Mesendoderm (in vitro differentiated cells): ENCODE data around the gene LRRC8B.

Source experiments
- DNase-seq: peaks from one replicate; pipeline ENCODE4 v3.0.0; 2013
- H2AK5ac ChIP-seq: 2 replicates; pipeline ENCODE4 v1.6.1; 2013; ENCODE audit warnings: low read length, inconsistent platforms
- H2BK120ac ChIP-seq: 2 replicates; pipeline ENCODE4 v1.6.1; 2013; ENCODE audit warnings: low read depth, mild to moderate bottlenecking, low read length, moderate library complexity, mixed read lengths
- H2BK15ac ChIP-seq: replicated peaks from 2 replicates; pipeline ENCODE4 v1.6.1; 2013; ENCODE audit warnings: low read depth, mild to moderate bottlenecking, moderate library complexity
- H2BK5ac ChIP-seq: 2 replicates; pipeline ENCODE4 v1.6.1; 2013; ENCODE audit warnings: low read length, inconsistent platforms
- H3K18ac ChIP-seq: 2 replicates; pipeline ENCODE4 v1.6.1; 2013; ENCODE audit warnings: mild to moderate bottlenecking, low read length, mixed read lengths
- H3K23ac ChIP-seq: one replicate; pipeline ENCODE4 v1.6.1; 2013; ENCODE audit warnings: low read length
- H3K27ac ChIP-seq: 2 replicates; pipeline ENCODE4 v1.5.1; 2013; ENCODE audit warnings: low read depth, mild to moderate bottlenecking, inconsistent platforms, low read length, moderate library complexity
- H3K27me3 ChIP-seq: 2 replicates; pipeline ENCODE4 v1.6.1; 2013; ENCODE audit warnings: low read length, control low read depth, mild to moderate bottlenecking, inconsistent platforms; ENCODE audit not compliant: insufficient read depth, poor library complexity
- H3K36me3 ChIP-seq: 2 replicates; pipeline ENCODE4 v1.6.1; 2013; ENCODE audit warnings: low read length, inconsistent platforms; ENCODE audit not compliant: control insufficient read depth, insufficient read depth
- H3K4ac ChIP-seq: one replicate; pipeline ENCODE4 v1.6.1; 2013; ENCODE audit warnings: low read depth, mild to moderate bottlenecking, low read length, moderate library complexity
- H3K4me1 ChIP-seq: 2 replicates; pipeline ENCODE4 v1.6.1; 2013; ENCODE audit warnings: low read depth, low read length, inconsistent platforms; ENCODE audit not compliant: control insufficient read depth
- H3K4me2 ChIP-seq: 2 replicates; pipeline ENCODE4 v1.6.1; 2013; ENCODE audit warnings: low read length
- H3K4me3 ChIP-seq: 2 replicates; pipeline ENCODE4 v1.5.1; 2013; ENCODE audit warnings: mild to moderate bottlenecking, low read length
- H3K56ac ChIP-seq: one replicate; pipeline ENCODE4 v1.6.1; 2013; ENCODE audit warnings: low read length
- H3K79me1 ChIP-seq: 2 replicates; pipeline ENCODE4 v1.6.1; 2013; ENCODE audit warnings: low read length, inconsistent platforms
- H3K79me2 ChIP-seq: 2 replicates; pipeline ENCODE4 v1.6.1; 2013; ENCODE audit warnings: mild to moderate bottlenecking, low read length; ENCODE audit not compliant: control insufficient read depth, insufficient read depth
- H3K9ac ChIP-seq: 2 replicates; pipeline ENCODE4 v1.6.1; 2013; ENCODE audit warnings: low read length, inconsistent platforms
- H4K5ac ChIP-seq: one replicate; pipeline ENCODE4 v1.6.1; 2013; ENCODE audit warnings: low read length
- H4K8ac ChIP-seq: one replicate; pipeline ENCODE4 v1.6.1; 2013; ENCODE audit warnings: low read depth, mild to moderate bottlenecking, control low read depth, low read length, moderate library complexity
- WGBS: extraction: QIAGEN DNeasy Blood & Tissue Kit; methylation state at CpG from one replicate; pipeline ENCODE4 v1.1.7; 2013; ENCODE audit warnings: low lambda C conversion rate, missing lambda C conversion rate; ENCODE audit not compliant: insufficient coverage; ENCODE audit errors: extremely low coverage; 5-methylcytosine and 5-hydroxymethylcytosine counted together

The LRRC8B gene

DNA sequence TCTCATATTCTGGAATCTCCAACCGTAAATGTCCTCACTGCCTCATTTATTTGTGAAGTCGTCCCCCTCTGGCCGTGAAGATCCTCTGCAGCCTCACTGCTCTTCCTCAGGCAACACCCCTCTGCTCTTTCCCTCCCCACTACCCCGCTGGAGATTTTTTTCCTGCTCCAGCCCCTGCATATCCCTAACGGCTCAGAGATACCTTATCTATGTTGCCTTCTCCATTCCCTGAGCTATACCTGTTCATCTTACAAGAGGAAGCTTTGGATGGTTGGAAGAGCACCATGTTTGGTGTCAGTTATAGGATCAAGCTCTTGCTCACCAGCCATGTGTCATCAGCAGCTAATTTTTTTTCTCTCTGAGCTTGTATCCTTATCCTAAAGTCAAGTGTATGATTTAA, 26.4 kb downstream of the LRRC8B start:
- Histone ChIP-seq H2BK5ac (no peak overlapping the region), H3K27ac (no peak overlapping the region), H2BK120ac (no peak overlapping the region), H3K4ac (no peak overlapping the region), H4K5ac (no peak overlapping the region), H3K23ac (no peak overlapping the region), H2AK5ac (no peak overlapping the region), H3K18ac (no peak overlapping the region), H4K8ac (no peak overlapping the region), H3K4me1 (peaks cover 2% of the 10 kb centered on the region), H3K79me2 (peaks cover 3% of the 10 kb centered on the region), H3K4me2 (no peak overlapping the region), H3K79me1 (peaks cover 2% of the 10 kb centered on the region), H3K56ac (no peak overlapping the region), H3K36me3 (no peaks in the 10 kb centered on the region), H3K27me3 (no peaks in the 10 kb centered on the region), H2BK15ac (no peak overlapping the region), H3K9ac (no peak overlapping the region), H3K4me3 (no peak overlapping the region)
- WGBS, result no CpG with 5 or more reads among the region's 5 CpGs
- DNase-seq, result peak; percentile 79

DNA sequence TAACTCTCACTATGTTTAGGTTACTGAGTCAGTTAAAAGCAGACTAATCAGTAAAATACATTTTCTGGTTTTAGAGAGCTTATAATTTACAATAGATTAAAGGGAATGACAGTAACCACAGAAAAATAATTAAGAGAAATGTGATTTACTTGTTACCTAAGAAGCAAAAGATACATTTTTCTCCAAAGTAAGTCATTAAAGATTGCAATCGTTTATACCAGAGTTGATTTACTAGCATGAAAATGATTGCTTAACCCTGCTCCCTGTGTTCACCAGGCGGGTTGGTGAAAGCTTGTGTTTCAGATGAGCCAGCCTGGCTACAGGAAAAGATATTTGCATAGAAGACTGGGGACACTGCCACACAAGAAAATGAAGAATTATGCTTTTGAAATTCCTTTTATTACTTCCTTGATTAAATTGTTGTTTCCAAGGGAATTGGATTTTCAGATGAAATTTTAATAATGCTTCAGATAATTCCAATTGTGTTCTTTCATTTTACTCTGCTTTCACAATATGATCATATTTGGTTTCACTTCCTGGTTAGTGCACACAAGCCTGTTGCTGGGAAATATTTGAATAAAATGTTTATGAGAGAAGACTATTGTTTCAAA, 27.9 kb downstream of the LRRC8B start:
- Histone ChIP-seq H3K79me2 (no peaks in the 10 kb centered on the region), H3K27me3 (no peaks in the 10 kb centered on the region), H2BK5ac (no peak overlapping the region), H3K4ac (no peak overlapping the region), H3K56ac (no peak overlapping the region), H3K9ac (no peak overlapping the region), H3K79me1 (peaks cover 2% of the 10 kb centered on the region), H3K4me2 (no peak overlapping the region), H2BK120ac (no peak overlapping the region), H2BK15ac (no peak overlapping the region), H3K18ac (no peak overlapping the region), H4K5ac (no peak overlapping the region), H3K4me3 (no peak overlapping the region), H3K27ac (no peak overlapping the region), H2AK5ac (no peak overlapping the region), H3K36me3 (no peaks in the 10 kb centered on the region), H3K4me1 (peaks cover 2% of the 10 kb centered on the region), H4K8ac (no peak overlapping the region), H3K23ac (no peak overlapping the region)
- no peak for DNase-seq
- no CpG with 5 or more reads among the region's 2 CpGs for WGBS

GRCh38 chr1:89553157-89553556, 28.5 kb downstream of the LRRC8B start:
- Histone ChIP-seq H3K4me3 (no peak overlapping the region), H3K56ac (no peak overlapping the region), H3K18ac (no peak overlapping the region), H3K4me1 (peaks cover 2% of the 10 kb centered on the region), H3K79me2 (no peaks in the 10 kb centered on the region), H2BK15ac (no peak overlapping the region), H3K9ac (no peak overlapping the region), H3K27ac (no peak overlapping the region), H2AK5ac (no peak overlapping the region), H3K4ac (no peak overlapping the region), H4K5ac (no peak overlapping the region), H4K8ac (no peak overlapping the region), H3K79me1 (peaks cover 2% of the 10 kb centered on the region), H2BK5ac (no peak overlapping the region), H3K23ac (no peak overlapping the region), H3K36me3 (no peaks in the 10 kb centered on the region), H2BK120ac (no peak overlapping the region), H3K4me2 (no peak overlapping the region), H3K27me3 (no peaks in the 10 kb centered on the region)
- whole genome bisulfite sequencing, result no CpG with 5 or more reads among the region's 1 CpG
- DNase-seq, result no peak

- Histone ChIP-seq H3K4ac (no peak overlapping the region), H4K5ac (no peak overlapping the region), H2BK120ac (no peak overlapping the region), H3K4me1 (peaks cover 2% of the 10 kb centered on the region), H3K56ac (no peak overlapping the region), H2BK15ac (no peak overlapping the region), H3K23ac (no peak overlapping the region), H3K27ac (no peak overlapping the region), H4K8ac (no peak overlapping the region), H3K79me1 (peaks cover 2% of the 10 kb centered on the region), H3K4me2 (no peak overlapping the region), H3K18ac (peak overlapping the region; percentile 56), H3K79me2 (no peaks in the 10 kb centered on the region), H2BK5ac (no peak overlapping the region), H3K27me3 (no peaks in the 10 kb centered on the region), H3K4me3 (no peak overlapping the region), H2AK5ac (no peak overlapping the region), H3K36me3 (no peaks in the 10 kb centered on the region), H3K9ac (no peak overlapping the region)
- WGBS, result no CpG with 5 or more reads among the region's 2 CpGs
- DNase-seq, result peak; percentile 17
Measured at GRCh38 chr1:89555550-89555949, 30.9 kb downstream of the LRRC8B start.

DNA sequence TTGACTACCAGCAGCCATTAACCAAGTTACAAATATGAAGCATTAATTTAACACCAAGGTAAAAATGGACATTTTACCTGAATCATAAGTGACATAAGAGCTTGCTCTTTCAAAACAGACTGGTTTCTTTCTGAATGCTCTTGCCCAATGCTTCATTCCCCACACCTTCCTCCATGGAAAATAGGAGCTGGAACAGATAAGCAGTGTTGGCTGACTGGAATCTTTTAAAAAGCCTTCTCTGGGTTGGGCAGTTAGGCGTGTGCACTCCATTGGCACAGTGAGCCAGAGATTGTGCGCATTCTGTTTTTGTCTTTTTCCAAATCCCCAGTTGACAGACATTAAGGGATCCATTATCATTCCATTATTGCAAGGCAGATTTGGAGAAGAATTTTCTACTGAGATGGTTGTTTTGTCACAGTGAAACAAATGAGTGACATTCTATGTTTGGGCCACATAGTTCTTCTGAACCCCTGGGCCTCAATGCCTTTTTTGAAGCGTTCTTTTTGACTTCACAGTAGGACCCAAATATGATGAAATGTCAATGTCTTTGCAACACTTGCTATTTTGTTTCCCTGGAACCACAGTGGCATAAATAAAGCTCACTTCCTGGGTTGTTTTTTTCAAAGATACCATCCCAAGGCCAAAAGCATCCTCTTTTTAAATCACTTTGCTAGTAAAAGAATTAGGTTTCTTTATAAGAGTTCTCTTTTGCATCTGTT, 32.3 kb downstream of the LRRC8B start:
- no peak overlapping the region for H4K8ac ChIP-seq
- no peak overlapping the region for H2AK5ac ChIP-seq
- no peak overlapping the region for H3K9ac ChIP-seq
- no peak overlapping the region for H2BK15ac ChIP-seq
- no peak overlapping the region for H3K4ac ChIP-seq
- H3K27me3 ChIP-seq, result no peaks in the 10 kb centered on the region
- no peak overlapping the region for H2BK120ac ChIP-seq
- H3K18ac ChIP-seq, result no peak overlapping the region
- H3K79me2 ChIP-seq, result no peaks in the 10 kb centered on the region
- H3K4me2 ChIP-seq, result no peak overlapping the region
- no peak overlapping the region for H3K56ac ChIP-seq
- WGBS, result no CpG with 5 or more reads among the region's 3 CpGs
- H4K5ac ChIP-seq, result no peak overlapping the region
- no peaks in the 10 kb centered on the region for H3K4me1 ChIP-seq
- no peak overlapping the region for H3K23ac ChIP-seq
- peaks cover 2% of the 10 kb centered on the region for H3K79me1 ChIP-seq
- H2BK5ac ChIP-seq, result no peak overlapping the region
- no peak overlapping the region for H3K4me3 ChIP-seq
- no peak overlapping the region for H3K27ac ChIP-seq
- H3K36me3 ChIP-seq, result no peaks in the 10 kb centered on the region
- DNase-seq, result no peak

DNA sequence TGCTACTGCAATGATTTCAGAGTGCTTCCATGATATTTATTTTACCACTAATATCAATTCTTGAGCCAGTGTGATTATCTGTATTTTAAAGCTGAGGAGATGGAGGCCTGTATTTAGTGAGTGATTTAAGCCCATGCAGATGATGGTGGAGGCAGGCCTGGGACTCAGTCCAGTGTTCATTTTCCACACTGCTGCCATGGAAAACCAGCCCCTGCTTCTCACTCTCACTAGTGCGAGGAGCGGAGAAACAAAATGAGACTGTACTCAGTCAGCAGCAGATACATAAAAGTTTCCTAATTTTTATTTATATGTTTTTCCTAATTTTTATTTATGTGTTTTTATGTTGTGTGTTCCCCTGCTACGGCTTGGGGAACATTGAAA, 32.8 kb downstream of the LRRC8B start:
- Histone ChIP-seq H2BK120ac (no peak overlapping the region), H2AK5ac (no peak overlapping the region), H3K23ac (no peak overlapping the region), H2BK5ac (no peak overlapping the region), H3K18ac (no peak overlapping the region), H3K27me3 (no peaks in the 10 kb centered on the region), H3K27ac (no peak overlapping the region), H3K4me3 (no peak overlapping the region), H3K36me3 (no peaks in the 10 kb centered on the region), H4K8ac (no peak overlapping the region), H3K4ac (no peak overlapping the region), H3K4me2 (no peak overlapping the region), H4K5ac (no peak overlapping the region), H2BK15ac (no peak overlapping the region), H3K79me2 (no peaks in the 10 kb centered on the region), H3K9ac (no peak overlapping the region), H3K79me1 (peaks cover 2% of the 10 kb centered on the region), H3K4me1 (no peaks in the 10 kb centered on the region), H3K56ac (no peak overlapping the region)
- no CpG with 5 or more reads among the region's 3 CpGs for WGBS
- no peak for DNase-seq
